B cell (primary cell): ENCODE measurements around the gene PTGER4. TPM values are rescaled to one million over a fixed set of nuclear protein-coding genes. Genes with fewer than 3 reads are reported as not detected.

Source experiments
- ATAC-seq: fragments of 200-7000 bp; cut with Tn5 transposase; one replicate; pipeline ENCODE4 v1.10.0; 2021; ENCODE audit warnings: low read depth, mild to moderate bottlenecking, moderate number of reproducible peaks, moderate library complexity
- CTCF ChIA-PET: fragments of 350-600 bp; sonication (Branson Sonifier 250); formaldehyde crosslinking; loops from one replicate; lab custom pipeline; 2021; ENCODE audit warnings: antibody characterized with exemption, inconsistent platforms; lab: Charles Lee
- POLR2A ChIA-PET: fragments of 350-600 bp; sonication (Branson Sonifier 250); formaldehyde crosslinking; loops from one replicate; lab custom pipeline; 2021; ENCODE audit warnings: antibody characterized with exemption; lab: Charles Lee
- DNase-seq: peaks from one replicate; pipeline ENCODE4 v3.0.0; 2013
- H2AFZ ChIP-seq: 2 replicates; pipeline ENCODE4 v1.6.1; 2012; ENCODE audit warnings: mild to moderate bottlenecking, low read depth, low read length; ENCODE audit not compliant: insufficient read depth, poor library complexity, severe bottlenecking
- H3K27ac ChIP-seq, 2 donors: 1 replicate in 1 of 2; 2 replicates in 1 of 2; pipeline ENCODE4 v1.5.1; 2012 to 2013; ENCODE audit warnings: low read length in 2 of 2, mild to moderate bottlenecking in 2 of 2, moderate library complexity in 1 of 2
- H3K27me3 ChIP-seq, 4 experiments: fragments of 200-600 bp in 1 of 4; sonication (generic) in 1 of 4; replicated peaks in 1 of 4; 1 replicate in 2 of 4; 2 replicates in 2 of 4; pipeline versions ENCODE4 v1.6.1 to v1.7.0; 2013 to 2016; ENCODE audit warnings: low read length in 3 of 4, mild to moderate bottlenecking in 2 of 4, mixed read lengths in 1 of 4, moderate library complexity in 1 of 4; ENCODE audit not compliant: insufficient read depth in 4 of 4, control insufficient read depth in 3 of 4; ENCODE audit errors: control extremely low read depth in 1 of 4
- H3K36me3 ChIP-seq, 2 experiments: replicated peaks in 1 of 2; 1 replicate in 1 of 2; 2 replicates in 1 of 2; pipeline versions ENCODE4 v1.6.1 to v1.7.1; 2013; ENCODE audit warnings: low read length in 1 of 2; ENCODE audit not compliant: insufficient read depth in 2 of 2, control insufficient read depth in 1 of 2; ENCODE audit errors: control extremely low read depth in 1 of 2, extremely low read depth in 1 of 2
- H3K4me1 ChIP-seq, 2 donors: fragments of 200-600 bp in 1 of 2; sonication (generic) in 1 of 2; 1 replicate in 1 of 2; 2 replicates in 1 of 2; pipeline versions ENCODE4 v1.5.1 to v1.6.1; 2013 to 2017; ENCODE audit warnings: low read length in 2 of 2; ENCODE audit not compliant: control insufficient read depth in 2 of 2, insufficient read depth in 2 of 2
- H3K4me2 ChIP-seq: replicated peaks from 2 replicates; pipeline ENCODE3; 2012; ENCODE audit warnings: mild to moderate bottlenecking, low read depth, low read length; ENCODE audit not compliant: poor library complexity, severe bottlenecking
- H3K4me3 ChIP-seq, 5 experiments: fragments of 200-600 bp in 1 of 5; sonication (generic) in 1 of 5; 1 replicate in 3 of 5; 2 replicates in 2 of 5; pipeline versions ENCODE4 v1.5.1 to v1.7.0; 2011 to 2016; ENCODE audit warnings: low read length in 4 of 5, mild to moderate bottlenecking in 4 of 5, low read depth in 2 of 5, control low read depth in 1 of 5, moderate library complexity in 1 of 5; ENCODE audit not compliant: insufficient read depth in 1 of 5; ENCODE audit errors: control extremely low read depth in 1 of 5, extremely low read depth in 1 of 5
- H3K79me2 ChIP-seq: fragments of 200-600 bp; sonication (generic); one replicate; pipeline ENCODE4 v1.6.0; 2016; ENCODE audit warnings: low read length; ENCODE audit not compliant: control insufficient read depth, insufficient read depth
- H3K9ac ChIP-seq: fragments of 200-600 bp; sonication (generic); 2 replicates; pipeline ENCODE4 v1.6.1; 2017; ENCODE audit warnings: mild to moderate bottlenecking, low read length, moderate library complexity
- H3K9me3 ChIP-seq, 3 donors: one replicate each; pipeline versions ENCODE4 v1.6.1 to v1.7.1; 2013; ENCODE audit warnings: low read length in 2 of 3; ENCODE audit not compliant: control insufficient read depth in 2 of 3, insufficient read depth in 1 of 3; ENCODE audit errors: control extremely low read depth in 1 of 3
- H4K20me1 ChIP-seq: 2 replicates; pipeline ENCODE4 v1.6.0; 2012; ENCODE audit warnings: mild to moderate bottlenecking, low read length; ENCODE audit not compliant: insufficient read depth, control insufficient read depth, poor library complexity, severe bottlenecking
- H3K27ac Mint-ChIP-seq: one replicate; pipeline ENCODE4 v1.8.0; 2021; ENCODE audit warnings: mixed read lengths
- H3K27me3 Mint-ChIP-seq: one replicate; pipeline ENCODE4 v1.8.0; 2021; ENCODE audit warnings: mixed read lengths
- H3K4me1 Mint-ChIP-seq: one replicate; pipeline ENCODE4 v1.8.0; 2021; ENCODE audit warnings: mixed read lengths
- H3K4me3 Mint-ChIP-seq: one replicate; pipeline ENCODE4 v1.8.0; 2021; ENCODE audit warnings: mixed read lengths
- H3K9me3 Mint-ChIP-seq: one replicate; pipeline ENCODE4 v1.8.0; 2022; ENCODE audit warnings: mixed read lengths; ENCODE audit not compliant: insufficient read depth
- CTCF ChIP-seq: fragments of 200-600 bp; IDR thresholded peaks from one replicate; pipeline ENCODE4 v1.8.0; 2022; ENCODE audit warnings: antibody characterized with exemption, mild to moderate bottlenecking
- EZH2 ChIP-seq: IDR thresholded peaks from 2 replicates; pipeline ENCODE4 v1.6.1; 2012; ENCODE audit warnings: borderline replicate concordance, low read depth, mild to moderate bottlenecking, moderate library complexity, low read length; ENCODE audit not compliant: insufficient read depth, poor library complexity, severe bottlenecking
- WGBS: methylation state at CpG from one replicate; pipeline ENCODE4 v1.1.5; 2013; ENCODE audit warnings: missing lambda C conversion rate; ENCODE audit not compliant: insufficient coverage; 5-methylcytosine and 5-hydroxymethylcytosine counted together
- intact Hi-C: fragments of 100-400 bp; cut with micrococcal nuclease; formaldehyde crosslinking; loops from one replicate; pipeline ENCODE4 v1.10.0; 2022
- polyA plus RNA-seq: library from polyadenylated mRNA; depleted of rRNA; stranded (reverse); fragments of >200 nt; gene quantifications from 2 replicates; pipeline ENCODE4 v1.2.3, GENCODE V29; 2012
- total RNA-seq, 2 donors: library from RNA; stranded (reverse); fragments of 120-200 nt in 1 of 2; gene quantifications; 1 replicate in 1 of 2; 2 replicates in 1 of 2; pipeline versions ENCODE4 v1.2.3 to v1.2.4, GENCODE V29; 2013 to 2022

PTGER4 gene
- total and polyA plus RNA-seq, 2 donors (not counting 1 experiment from before 2014, with no cell fraction given): 26.3 to 76.7 TPM

GRCh38 chr5:40691894-40692293, 12.2 kb downstream of the PTGER4 start:
- Mint-ChIP-seq H3K4me1 (peaks cover 24% of the 10 kb centered on the region), H3K4me3 (no peak overlapping the region)

GRCh38 chr5:40694433-40694832, 14.7 kb downstream of the PTGER4 start:
- no peaks in the 10 kb centered on the region for H3K4me1 ChIP-seq
- POLR2A ChIA-PET: no interaction called here
- H3K36me3 ChIP-seq: peaks cover 0 to 21% of the 10 kb centered on the region in 2 experiments
- H3K9ac ChIP-seq: no peak overlapping the region
- no peak overlapping the region for H3K4me3 ChIP-seq
- CTCF ChIA-PET: interaction anchor here (0.6 to 1.3 kb wide), 3 partner anchors 8 to 745 kb away, joined by 3 read pairs; no protein-coding TSS in a partner anchor
- no peaks in the 10 kb centered on the region for H3K27me3 ChIP-seq
- H3K4me1 Mint-ChIP-seq: peaks cover 2% of the 10 kb centered on the region
- no peaks in the 10 kb centered on the region for H4K20me1 ChIP-seq
- intact Hi-C loops: no loop called here
- DNase-seq (no peak), ATAC-seq (no peak)
- H3K4me2 ChIP-seq: no peak overlapping the region
- H2AFZ ChIP-seq: no peak overlapping the region
- no peaks in the 10 kb centered on the region for H3K27me3 Mint-ChIP-seq
- no peak overlapping the region for H3K27ac Mint-ChIP-seq
- no peaks in the 10 kb centered on the region for H3K9me3 Mint-ChIP-seq
- no peak overlapping the region for H3K27ac ChIP-seq
- TF ChIP-seq CTCF (no peak), EZH2 (no peak)
- H3K9me3 ChIP-seq: peaks cover 0 to 4% (median 0%) of the 10 kb centered on the region in 3 donors
- no peak overlapping the region for H3K4me3 Mint-ChIP-seq
- H3K79me2 ChIP-seq: peaks cover 27% of the 10 kb centered on the region

More at GRCh38 chr5:40691894-40692293, 12.2 kb downstream of the PTGER4 start:
- ATAC-seq: no peak
- H4K20me1 ChIP-seq: no peaks in the 10 kb centered on the region
- peaks cover 8 to 10% of the 10 kb centered on the region in 2 donors for H3K4me1 ChIP-seq
- Mint-ChIP-seq H3K9me3 (no peaks in the 10 kb centered on the region), H3K27ac (no peak overlapping the region), H3K27me3 (no peaks in the 10 kb centered on the region)
- H3K79me2 ChIP-seq: peaks cover 44% of the 10 kb centered on the region
- DNase-seq: no peak
- ChIA-PET POLR2A (no interaction called here), CTCF (interaction anchor here (1.0 to 4.4 kb wide), 3 partner anchors 32 to 977 kb away, joined by 3 to 34 read pairs (median 3); no protein-coding TSS in a partner anchor)
- intact Hi-C loops: no loop called here
- no peak overlapping the region for H3K4me2 ChIP-seq
- no peak overlapping the region for H3K27ac ChIP-seq
- no peaks in the 10 kb centered on the region for H3K27me3 ChIP-seq
- H3K9me3 ChIP-seq: peaks cover 0 to 4% (median 0%) of the 10 kb centered on the region in 3 donors
- over 99% methylated on average over 8 of the region's 9 CpGs for WGBS
- no peak overlapping the region for H3K9ac ChIP-seq
- H3K36me3 ChIP-seq: peaks cover 0 to 21% of the 10 kb centered on the region in 2 experiments
- TF ChIP-seq EZH2 (no peak), CTCF (no peak)
- H3K4me3 ChIP-seq: no peak overlapping the region
- H2AFZ ChIP-seq: no peak overlapping the region
